HG02870 (cell line): ENCODE data around the gene RARRES1.

Experiments used
- ATAC-seq: cut with Tn5 transposase; IDR thresholded peaks from one replicate; pipeline ENCODE4 v1.9.1; 2021; ENCODE audit warnings: mild to moderate bottlenecking, moderate library complexity; ENCODE audit not compliant: unreplicated experiment

The RARRES1 gene

DNA sequence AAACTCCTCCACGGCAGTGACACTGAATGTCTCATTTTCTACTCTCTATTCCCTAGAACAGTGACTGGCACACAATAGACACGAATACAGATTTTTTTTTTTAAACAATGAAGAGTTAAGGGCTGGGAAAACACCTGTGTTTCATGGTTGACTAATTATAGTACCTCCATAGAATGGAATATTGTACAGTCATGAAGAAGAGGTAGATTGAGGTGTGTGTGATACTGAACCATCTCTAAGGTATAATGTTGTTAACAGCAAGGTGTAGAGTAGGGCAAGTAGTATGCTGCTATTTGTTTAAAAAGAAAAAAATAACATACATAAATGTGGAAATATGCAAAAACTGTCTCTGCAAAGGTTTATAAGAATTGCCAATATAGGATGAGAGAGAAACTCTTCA lies 5.2 kb upstream of the RARRES1 start:
- no peak for ATAC-seq

DNA sequence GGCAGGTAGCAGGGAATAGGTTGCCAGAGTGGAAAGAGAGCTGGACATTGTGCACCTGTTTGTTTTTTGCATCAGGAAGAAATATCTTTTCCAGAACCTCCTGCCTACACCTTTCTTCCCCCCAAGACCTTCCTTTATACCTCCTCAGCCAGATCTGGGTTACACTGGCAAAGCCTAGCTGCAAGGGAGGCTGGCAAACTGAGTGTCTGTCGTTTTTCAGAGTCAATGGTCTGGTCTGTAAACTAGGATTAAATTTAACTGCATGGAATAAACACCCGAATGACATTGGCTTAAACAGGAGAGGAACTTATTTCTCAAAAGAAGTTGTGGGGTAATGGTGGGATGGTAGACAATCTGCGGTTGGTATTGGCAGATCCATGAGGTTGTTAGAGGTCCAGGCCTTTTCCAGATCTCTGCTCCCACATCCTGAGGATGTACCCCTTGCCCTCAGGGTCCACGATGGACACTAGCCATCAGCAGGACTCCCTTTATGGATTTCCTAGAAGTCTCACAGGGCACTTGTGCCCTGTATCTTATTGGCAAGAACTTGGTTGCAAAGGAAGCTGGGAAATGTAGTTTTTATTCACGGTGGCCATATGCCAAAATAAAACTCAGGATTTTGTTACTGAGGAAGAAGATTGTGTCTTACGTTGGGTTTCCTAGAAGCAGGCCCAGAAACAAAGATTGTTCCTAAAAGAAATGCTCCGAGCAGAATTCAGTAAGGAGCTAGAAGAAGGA lies 3.2 kb upstream of the RARRES1 start:
- no peak for ATAC-seq

DNA sequence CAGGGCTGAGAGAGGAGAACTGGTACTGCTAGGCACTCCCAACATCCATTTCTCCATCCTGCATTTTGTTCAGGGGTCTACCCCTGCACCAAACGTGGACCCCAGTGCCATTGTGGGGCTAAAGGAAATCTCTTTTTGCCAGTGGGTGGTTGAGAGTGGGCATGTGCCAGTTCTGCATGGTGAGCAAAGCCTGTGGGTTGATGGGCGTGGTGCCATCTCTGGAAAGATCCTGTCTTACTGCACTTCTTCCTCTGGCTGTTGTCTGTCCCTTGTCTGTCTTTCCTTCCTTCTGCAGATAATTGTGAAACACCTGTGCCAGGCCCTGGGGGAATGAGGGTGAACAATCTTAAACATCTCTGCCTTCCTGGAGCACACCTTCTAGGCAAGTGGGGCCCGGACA lies 1.4 kb upstream of the RARRES1 start:
- no peak for ATAC-seq

DNA sequence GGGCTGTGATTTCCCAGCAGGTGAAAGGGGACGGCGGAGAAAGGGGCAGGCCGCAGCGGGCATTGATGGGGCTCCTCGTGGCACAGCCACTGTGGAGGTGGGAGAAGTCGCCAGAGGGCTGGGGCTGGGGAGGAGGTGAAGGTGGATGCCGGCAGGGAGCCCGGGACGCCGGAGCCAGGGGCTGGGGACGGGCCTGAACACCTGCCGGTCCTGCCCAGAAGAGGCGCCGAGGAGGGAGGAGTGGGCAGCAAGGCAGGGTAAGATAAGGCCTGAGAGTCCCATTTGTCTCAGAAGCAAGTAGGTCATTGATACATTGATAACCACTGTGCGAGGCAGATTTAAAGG lies 571 bp upstream of the RARRES1 start:
- ATAC-seq: no peak

DNA sequence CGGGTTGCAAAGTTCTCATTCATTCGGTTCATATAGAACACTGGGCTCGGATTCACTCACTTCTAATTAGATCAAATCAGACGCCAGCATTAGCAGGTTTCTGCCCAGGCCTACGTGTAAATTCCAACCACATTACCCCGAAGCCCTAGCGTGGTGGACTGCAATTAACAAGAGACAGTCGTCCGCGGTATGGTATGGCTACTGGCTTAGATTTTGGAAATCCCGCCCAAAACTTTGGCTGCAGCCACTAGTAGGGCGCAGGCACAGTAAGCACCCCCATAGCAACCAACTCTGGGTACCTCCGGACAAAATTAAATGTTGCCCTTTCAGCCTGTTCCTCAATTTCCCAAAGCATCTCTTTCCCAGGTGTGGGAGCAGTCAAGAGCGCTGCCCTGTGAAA lies 771 bp downstream of the RARRES1 start:
- ATAC-seq: no peak

DNA sequence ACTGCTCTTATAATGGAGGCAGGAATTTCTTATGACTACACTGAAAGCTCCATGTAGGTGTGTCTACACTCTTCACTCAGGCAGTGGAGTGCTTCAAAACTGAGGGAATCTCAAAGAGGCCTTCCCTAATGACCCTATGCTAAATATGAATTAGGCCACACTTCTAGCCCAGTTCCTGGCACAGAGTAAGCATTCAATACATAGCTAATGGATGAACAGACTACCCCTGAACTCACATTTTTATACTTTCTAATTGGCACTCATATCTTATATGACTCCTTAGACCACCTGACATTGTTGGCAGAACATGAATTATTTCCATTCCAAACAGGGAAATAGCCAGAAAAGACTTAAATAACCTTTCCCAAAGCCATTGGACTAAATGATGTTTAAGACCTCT lies 3.4 kb downstream of the RARRES1 start:
- no peak for ATAC-seq

DNA sequence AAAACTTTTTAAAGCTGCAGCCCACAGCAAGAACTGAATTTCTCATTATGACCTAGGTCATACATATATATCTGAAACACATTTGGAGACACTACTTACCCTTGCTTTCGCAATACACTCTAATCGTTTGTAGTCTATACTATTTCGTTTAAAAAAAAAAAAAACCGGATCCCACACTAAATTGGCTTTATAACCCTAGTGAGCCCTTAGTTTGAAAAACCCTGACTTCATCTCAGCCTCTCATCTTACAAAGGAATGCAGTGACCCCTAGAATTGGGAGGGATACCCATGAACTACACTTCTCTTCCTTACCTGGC lies 4.2 kb downstream of the RARRES1 start:
- ATAC-seq: no peak

DNA sequence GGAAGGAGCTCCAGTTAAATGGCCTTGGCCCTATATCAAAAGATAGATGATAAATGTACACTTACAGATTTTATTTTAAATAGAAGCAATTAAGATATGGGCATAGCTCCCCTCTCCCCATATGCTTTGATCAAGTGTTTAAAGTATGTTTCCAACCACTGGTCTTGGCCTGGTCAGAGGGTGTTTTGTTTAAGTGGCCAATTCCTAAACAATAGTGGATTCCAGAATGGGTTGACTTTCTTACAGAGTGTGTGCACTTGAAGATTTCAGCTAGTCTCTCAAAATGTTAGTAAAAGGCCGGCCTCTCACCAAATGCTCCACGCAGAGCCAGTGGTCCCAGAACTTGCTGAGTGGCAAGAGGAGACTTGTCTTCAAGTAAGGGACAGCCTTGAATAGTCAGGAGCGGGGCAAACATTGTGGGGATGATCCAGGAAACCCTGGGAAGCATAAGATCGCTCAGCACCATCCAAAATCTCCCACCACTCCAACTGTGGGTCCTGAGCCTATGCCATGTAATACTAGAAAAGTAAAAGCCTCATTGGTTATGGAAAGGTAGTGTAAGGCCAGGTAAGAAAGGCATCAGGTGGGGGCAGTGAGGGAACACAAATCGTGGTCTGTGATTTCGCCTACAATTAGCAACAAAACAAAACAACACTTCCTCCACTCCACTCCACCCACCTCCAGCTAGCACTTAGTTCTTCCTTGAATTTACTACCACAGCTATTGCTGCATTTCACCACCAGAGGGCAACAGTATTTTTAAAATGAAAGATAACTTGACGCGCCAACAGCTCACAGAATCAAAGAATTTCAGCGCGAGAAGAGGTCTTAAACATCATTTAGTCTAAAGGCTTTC lies 4.8 kb downstream of the RARRES1 start:
- ATAC-seq: peak; percentile 63

DNA sequence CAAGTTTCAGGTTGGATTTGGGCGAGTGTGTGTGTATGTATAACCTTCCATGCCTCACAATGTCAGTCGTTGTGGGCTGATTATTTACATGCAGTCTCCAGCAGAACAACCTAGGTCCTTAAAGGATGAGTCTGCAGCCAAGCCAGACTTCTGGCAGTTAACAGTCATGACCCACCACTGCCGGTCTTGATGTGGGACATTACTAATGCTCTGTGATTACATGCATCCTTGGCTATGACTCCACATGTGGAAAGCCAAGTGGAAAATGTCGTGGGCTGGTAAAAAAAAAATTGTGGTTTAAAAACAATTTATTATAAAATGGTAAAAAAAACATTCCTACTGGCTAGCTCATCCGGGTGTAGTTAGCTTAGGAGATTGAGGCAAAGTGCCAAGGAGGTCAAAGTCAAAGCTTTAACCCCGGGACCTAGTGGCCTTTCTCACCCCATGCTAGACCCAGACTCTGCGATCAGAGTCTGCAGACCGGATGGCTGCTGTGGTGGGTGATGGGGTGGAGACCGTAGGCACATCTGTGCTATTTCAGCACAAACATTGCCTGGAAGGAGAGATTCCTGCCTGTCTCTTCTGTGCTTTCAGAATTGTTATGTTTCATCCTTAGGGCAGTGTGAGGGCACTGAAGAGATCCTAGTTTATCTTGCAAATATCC lies 6.8 kb downstream of the RARRES1 start:
- ATAC-seq: no peak

DNA sequence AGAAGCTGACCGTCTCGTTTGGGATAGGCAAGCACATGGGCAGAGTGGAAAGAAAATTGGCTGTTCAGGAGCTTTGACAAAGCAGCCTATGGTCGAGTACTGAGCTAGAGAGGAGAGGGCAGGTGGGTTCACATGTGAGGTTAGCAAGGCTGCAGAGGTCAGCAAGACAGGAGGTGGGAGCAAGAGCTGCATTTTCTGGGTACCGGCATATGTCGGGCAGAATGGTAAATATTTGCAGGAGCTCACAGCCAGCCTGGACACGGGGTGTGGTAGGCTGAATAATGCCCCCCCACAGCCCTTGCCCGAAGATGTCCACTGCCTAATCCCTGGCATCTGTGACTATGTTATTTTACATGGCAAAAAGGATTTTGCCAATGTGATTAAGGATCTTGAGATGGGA lies 8.3 kb downstream of the RARRES1 start:
- ATAC-seq: no peak

DNA sequence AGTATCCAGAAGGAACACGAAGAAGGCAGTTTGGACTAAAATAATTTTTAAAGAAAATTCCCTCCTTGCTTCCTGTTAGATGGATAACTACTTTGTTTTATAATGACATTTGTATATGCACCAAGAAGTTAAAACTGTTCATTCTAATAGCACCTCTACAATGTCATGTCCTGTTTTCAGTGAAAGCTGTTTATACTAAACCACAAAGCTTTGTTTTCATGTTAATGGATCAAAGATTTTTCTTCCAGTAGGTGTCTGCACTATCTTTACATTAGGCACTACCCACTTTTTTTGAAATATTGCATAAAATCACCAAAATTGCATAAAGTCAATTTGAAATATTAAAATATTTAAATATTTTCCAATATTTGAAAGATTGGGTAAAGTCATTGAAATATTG lies 10.1 kb downstream of the RARRES1 start:
- ATAC-seq: no peak

DNA sequence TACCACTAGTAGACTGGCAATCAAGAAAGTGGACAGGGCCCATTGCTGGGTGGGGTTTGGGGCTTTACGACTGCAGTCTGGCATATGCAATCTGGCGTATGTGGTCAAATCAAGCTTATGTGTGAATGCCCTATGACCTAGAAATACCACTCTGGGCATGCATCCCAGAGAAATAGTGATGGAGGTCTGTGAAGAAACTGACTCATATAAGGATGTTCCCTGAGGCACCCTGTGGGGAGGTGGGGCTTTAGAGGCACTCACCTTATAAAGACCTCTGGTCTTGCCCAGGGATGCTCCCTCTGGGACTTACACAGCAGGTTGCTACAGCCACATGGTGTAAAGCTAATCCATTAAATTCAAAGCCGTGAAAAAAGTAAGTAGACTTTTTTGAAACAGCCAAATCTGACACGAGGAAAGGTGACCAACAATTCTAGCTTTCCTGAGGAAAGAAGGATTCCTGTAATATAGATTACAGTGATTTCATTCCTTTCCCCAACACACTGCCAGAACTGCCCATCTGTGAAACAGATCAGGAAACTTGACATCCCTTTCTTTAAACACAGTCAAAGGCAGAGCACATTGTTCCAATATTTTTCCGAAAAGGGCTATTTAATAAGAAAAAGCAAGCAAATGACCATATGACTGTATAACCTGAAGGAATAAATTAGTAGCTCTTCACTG lies 13.6 kb downstream of the RARRES1 start:
- ATAC-seq: no peak

DNA sequence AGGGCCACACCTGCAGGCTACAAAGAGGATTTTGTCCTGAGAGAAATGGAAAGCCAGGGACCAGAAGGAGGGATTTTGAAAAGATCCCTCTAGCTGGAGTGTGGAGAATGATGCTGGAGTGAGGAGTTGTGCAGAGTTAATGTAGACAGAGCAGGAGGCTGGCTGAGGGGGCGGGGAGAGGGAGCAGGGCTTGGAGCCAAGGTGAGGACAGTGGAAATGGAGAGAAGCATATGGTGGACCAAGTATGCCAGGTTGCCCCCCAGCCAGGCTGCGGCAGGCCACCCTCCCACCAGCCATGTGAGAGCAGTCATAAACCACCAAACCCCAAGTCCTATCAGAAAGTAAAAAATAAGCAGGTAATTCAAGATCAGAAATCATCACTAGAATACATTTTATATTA lies 14.7 kb downstream of the RARRES1 start:
- no peak for ATAC-seq

DNA sequence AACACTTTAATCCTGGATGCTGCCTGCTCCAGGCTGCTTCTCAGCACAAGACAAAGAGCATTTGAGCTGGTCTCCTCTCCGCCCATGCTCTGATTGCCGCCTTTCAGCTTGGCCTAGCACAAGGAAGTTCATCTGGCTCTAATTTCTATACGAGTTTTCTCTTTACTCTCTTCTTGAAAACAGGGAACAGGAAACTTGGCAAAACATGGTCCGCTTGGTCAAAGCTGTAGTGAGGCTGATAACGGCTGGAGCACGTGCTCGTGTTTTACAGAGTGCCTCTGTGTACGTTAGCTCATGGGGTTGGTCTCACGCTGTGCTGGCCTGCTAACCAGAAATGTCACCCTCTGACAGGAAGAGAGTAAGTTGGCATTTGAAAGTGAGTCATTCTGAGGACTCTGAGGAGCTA lies 19.2 kb downstream of the RARRES1 start:
- ATAC-seq: no peak

DNA sequence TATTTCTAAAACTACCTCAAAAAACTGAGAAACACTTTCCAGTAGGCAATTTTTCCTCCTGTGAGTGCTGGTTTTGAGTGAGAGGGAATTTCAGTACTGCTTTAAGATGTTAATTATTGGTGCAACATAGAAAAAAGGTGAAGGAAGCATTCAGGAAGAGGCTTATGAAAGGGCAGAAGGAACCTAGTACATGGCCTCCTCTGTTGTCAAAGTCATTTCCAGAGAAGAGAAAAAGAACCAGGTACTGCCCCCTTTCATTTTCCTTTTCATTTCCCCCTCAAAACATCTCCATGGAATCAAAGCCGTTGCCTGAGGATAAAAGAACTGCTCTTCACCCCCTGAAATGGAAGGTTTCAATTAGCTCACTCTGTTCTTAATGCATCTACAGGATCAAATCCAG lies 19.8 kb downstream of the RARRES1 start:
- ATAC-seq: peak; percentile 60

DNA sequence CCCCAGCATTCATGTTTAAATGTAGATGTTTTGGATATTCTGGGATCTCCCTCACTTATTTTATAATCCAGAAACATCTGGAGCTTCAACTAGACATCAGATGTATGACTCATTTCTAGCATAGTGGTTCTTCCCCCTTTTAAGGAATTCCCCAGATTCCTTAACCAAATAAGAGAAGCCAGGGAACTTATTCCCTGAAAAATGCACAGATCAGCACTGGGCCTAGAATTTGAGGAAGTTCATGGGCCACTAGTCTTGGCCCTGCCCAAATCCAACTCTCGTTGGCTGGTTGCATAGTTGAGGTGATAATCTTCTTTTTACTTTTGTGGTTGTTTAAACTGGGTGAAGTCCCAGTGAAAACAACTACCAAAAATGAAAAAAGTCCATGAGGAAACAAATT lies 20.4 kb downstream of the RARRES1 start:
- peak; percentile 52 for ATAC-seq

DNA sequence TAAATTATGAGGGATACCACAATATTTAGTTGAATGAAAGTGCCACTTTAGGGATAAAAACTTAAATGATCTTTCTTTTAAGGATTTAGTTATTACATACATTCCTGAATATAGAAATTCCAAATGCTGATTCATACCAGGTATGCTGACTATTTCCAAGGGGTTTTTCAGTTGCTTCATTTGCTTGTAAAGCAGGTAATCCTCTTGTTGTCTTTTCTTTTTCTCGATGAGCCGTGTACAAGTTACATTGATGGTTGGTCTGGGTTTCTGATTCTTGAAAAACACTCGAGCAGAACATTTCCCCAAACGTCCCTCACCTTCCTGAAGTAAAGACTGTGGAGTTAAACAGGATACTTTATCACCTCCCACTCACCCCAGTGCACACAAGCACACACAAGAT lies 21.7 kb downstream of the RARRES1 start:
- ATAC-seq: no peak

DNA sequence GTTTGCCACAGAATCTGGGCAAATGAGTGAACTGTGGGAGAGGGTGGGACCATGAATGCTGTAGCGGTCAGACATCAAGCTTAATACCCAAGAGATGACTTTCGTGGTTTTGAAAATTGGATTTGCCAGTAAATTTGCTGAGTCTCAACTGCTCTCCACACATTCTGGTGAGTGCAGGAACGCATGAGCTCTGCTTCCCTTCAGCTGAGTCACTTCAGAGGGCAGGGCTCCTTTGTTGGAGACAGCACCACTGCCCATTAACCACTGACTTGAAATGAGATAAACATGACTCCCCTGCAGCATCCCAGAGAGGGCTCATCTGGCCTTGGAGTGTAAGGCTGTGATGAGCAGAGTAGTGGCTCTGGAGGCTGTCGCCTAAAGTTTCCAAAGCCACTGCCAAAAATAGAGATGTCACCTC lies 22.6 kb downstream of the RARRES1 start:
- ATAC-seq: no peak

DNA sequence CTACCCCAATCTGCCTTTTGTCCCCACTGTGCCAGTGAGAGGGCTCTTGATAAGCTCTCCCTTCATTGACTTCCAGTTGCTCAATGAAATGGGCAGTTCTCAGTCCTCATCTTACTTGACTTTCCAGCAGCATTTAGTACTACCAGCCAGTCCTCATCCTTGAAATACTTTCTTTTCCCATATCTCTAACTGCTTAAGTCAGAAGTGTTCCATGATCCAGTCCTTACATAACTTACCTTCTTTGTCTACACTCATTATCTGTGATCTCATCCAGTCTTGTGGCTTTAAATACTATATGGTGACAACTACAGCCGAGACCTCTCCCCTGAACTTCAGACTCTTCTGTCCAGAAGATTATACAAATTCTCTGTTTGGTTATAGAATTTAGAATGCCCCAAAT lies 28.7 kb downstream of the RARRES1 start:
- ATAC-seq: no peak

DNA sequence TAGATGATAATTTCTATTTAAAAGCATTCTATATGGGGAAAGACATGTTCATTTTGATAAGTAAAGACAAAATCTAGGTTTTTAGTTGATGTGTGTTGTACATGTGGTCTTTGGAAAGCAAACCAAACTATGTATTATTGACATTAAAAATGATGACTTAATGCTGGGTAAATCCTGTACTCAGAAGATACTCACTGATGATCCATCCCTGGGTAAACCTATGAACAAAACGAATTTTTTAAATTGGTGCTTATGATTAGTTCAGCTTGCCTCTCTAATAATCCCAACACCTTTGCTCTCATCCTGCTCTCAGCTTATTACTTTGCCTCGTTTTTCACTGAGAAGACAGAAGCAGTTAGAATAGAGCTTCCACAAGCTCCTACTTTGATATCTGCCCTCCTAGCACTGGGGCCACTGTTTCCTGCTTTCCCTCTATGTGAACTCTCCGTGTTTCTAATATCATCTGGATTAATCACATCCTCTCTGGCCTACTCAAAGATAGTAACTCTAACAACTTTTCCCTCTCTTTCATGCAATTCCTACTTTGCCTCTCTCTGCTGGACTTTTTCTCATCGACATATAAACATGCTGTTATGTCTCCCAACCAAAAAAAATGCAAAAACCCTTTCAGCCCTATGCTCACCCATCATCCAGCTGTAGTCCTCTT lies 29.3 kb downstream of the RARRES1 start:
- no peak for ATAC-seq

DNA sequence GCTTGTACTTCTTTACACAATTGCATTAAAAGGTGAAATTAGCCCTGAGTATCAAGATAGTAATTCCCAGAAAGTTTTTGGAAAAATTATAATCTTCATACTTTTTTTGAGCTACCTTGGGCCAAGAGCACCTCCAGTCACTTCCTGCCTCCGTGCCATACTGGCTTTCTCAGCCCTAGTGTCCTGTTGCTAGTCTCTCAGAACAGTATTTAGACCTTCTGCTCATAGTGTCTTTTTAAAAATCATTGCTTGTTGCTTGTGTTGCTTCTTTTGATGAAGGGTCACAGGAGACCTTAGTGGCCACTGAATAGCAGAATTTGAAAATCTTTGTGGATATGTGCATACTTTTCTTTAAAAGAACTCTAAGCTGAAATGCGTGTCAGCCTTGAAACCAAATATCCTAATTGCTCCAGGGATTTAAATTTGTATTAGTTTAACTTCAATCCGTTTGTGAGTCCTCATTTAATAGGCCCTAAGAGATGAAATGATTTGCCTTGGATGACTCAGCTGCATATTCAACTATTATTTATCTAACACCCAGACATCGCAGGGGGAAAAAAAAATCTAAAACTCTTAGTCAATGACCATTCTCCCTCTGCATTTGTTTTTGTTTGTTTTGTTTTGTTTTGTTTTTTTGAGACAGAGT lies 30.7 kb downstream of the RARRES1 start:
- no peak for ATAC-seq
